GM21619 (cell line): ENCODE data around the gene OAS2.

Experiments used
- ATAC-seq: cut with Tn5 transposase; IDR thresholded peaks from one replicate; pipeline ENCODE4 v1.9.1; 2021; ENCODE audit not compliant: unreplicated experiment

OAS2 gene

DNA sequence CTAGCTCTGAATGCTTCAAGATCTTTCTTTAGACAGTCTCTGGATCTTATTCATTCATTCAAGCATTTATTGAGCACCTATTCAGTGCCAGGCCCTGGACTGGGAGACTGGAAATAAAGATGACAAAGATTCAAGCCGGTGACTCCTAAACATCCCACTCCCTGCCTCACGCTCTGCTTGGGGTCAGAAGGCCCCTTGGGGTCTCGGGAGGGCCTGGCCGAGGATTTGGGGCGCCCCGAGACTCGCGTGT, 78.0 kb downstream of the OAS2 start:
- no peak for ATAC-seq

DNA sequence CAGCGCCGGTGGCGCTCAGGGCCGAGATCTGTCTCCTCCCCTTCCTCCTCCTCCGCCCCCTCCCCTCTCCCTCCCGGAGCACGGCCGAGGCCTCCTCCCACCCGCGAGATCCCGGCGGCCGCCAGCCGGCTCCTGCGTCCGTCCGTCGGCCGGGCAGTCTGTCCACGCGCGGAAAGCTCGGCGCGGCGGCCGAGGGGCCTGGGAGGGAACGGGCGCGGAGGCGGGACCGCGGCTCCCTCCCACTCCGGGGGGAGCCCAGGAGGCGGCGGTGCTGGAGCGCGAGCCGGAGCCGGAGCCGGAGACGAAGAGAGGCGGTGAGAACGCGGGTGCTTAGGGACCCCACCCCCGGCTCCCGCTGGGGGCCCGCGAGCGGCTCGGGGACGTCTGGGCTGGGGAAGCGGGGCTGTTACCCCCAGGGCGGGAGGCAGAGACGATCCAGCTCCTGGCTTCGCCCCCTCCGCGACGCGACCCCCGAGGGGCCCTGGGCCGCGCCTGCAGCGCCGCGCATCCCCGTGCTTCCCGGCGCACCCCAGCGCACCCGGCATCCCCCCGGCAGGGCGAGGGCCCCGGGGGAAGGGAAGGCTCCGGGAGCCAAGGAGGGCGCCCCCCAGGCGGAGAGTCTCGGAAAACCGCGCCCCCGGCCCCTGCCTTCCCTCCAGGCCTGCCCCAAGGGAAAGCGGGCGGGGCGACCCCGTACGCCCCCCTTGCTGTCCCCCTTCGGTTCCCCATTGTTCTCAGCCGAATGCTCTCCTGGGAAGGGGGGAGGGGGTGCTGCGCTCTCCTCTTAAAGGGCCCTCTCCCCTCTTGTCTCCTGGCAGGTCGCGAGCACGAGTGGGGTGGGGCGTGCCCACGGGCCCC, 78.5 kb downstream of the OAS2 start, which contains the start of gene DTX1:
DTX1 (plus strand) TSS at position 100 of the 858 bp plus-strand sequence. CDS start 1,463 bp downstream, outside the sequence.
- ATAC-seq, result no peak

DNA sequence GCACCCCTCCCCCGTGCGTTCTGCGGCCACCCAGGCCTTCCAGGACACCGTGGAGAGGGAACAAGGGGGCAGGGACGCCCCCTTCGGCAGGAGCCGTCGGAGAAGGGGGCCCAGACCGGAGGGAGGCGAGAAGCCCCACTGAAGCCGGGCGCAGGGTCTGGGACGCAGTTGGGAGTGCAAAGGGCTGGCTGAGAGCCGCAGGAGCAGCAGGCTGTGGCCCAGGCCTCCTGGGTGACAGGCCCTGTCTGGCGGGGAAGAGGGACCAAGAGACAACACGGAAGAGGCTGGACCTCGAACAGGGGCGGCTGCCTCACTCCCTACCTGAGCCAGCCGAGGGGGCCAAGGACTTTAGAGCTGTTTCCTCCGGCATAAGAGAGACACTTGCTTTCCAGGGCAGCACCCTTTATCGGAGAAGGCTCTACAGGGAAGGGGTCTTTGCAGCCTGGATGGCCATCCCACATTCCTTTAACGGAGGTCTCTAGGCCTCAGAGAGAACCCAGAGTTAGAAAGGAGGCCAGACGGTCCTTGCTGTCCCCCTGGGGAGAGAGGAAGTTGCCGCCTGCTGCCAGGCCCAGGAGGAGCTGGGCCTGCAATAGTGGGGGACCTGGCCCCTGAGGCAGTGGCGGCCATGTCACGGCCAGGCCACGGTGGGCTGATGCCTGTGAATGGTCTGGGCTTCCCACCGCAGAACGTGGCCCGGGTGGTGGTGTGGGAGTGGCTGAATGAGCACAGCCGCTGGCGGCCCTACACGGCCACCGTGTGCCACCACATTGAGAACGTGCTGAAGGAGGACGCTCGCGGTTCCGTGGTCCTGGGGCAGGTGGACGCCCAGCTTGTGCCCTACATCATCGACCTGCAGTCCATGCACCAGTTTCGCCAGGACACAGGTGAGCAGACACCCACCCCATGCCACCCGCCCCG, 79.5 kb downstream of the OAS2 start:
- ATAC-seq, result no peak

DNA sequence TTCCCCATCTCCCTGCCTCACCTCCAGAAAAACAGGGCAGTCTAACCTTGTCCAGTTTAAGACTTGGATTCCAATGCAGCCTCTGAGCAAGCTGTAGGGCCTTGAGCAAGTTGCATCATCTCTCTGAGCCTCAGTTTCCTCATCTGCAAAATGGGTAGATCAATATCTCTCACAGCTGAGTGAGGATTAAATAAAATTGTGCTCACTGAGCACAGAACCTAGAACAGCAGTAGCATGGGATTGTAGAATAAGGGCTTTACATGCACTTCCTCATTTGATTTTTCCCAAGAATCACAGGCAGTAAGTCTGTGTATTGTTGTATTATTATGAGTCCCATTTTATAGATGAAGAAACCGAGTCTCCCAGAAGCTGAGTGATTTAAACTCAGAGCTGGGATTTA, 80.2 kb downstream of the OAS2 start:
- no peak for ATAC-seq

DNA sequence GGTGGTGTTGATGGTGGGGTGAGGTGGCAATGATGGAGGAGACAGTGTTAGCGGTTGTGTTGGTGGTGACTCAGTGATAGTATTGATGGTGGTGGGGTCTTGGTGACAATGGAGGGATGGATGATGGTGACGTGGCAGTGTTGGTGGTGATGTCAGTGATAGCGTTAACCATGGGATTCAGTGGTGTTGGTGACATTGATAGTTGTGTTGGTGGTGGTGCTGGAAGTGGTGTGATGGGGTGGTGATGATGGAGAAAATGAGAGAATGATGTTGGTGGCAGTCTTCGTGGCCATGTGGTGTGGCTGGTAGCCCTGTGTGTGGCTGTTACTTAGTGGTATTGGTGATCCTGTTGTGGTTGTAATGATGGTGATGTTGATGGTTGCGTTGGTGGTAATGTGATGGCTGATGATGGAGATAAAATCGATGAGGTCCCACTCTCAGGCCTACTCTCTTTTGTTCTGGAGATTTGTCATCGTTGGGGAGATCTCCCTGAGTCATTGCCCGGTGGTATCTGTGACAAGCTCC, 80.8 kb downstream of the OAS2 start:
- ATAC-seq, result no peak

DNA sequence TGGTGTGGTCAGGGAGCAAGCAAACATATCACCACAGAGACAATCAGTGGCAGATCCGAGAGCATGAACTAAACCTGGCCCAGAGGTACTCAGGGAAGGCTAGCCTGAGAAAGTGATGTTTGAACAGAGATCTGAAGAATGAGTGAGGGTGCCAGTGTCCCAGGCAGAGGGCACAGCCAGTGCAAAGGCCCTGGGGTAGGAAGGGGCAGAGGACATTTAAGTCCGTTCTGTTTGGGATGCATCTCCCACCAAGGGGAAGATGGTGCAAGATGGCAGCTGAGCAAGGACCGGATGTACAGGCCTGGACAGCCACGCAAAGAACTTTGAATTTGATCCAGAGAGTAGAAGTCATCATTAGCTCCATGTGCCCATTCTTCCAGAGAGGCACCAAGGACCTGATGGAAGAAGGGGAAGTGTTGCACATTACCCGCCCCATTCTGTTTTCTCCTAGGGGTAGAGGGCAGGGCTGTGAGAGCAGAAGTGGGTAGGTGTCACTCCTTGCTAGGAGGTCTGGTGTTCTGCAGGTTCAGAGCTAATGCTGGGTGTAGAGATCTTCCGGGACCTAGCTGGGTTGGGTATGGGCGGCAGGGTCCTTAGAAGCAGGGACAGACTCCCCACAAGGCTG, 82.1 kb downstream of the OAS2 start:
- no peak for ATAC-seq

DNA sequence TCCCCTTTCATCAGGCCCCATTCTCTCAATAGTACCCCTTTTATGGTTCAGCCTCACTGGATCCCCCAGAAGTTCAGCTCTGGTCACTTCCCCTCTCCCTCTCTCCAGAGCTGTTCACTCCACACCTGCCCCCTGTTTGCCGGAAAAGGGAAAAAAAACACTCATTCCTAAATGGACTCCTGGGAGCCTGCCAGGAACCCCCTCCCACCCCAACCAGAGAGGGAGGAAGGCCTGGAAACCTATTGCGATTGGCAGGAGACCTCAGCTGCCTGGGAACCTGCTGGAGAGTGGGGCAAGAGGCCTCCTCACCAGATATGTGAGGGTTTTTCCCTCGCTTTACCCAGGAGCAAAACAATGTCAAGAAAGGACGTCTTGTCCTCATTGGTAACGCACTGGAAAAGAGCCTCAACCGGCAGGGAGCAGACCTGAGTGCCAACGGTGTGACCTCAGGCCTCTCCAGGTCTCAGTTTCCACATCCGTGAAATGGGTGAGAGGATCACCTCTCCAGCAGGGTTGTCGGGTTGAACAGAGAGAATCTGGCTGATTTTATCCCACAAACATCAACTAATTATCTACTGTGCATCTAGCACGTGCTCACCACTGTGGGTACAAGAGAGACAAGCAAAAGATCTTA, 82.9 kb downstream of the OAS2 start:
- no peak for ATAC-seq
